IPS DF 6.9 (cell line): Measurements from ENCODE around the gene FBN1.

Source experiments
- DNase-seq: peaks from one replicate; pipeline ENCODE4 v3.0.0-alpha.2; 2013; ENCODE audit warnings: low read depth, low spot score
- H3K27ac ChIP-seq: one replicate; pipeline ENCODE4 v1.5.1; 2013; ENCODE audit warnings: low read length, control low read depth
- H3K27me3 ChIP-seq: 2 replicates; pipeline ENCODE4 v1.6.1; 2013; ENCODE audit warnings: mild to moderate bottlenecking, low read length; ENCODE audit not compliant: control insufficient read depth, insufficient read depth
- H3K36me3 ChIP-seq: 2 replicates; pipeline ENCODE4 v1.6.1; 2013; ENCODE audit warnings: low read length; ENCODE audit not compliant: control insufficient read depth, insufficient read depth
- H3K4me1 ChIP-seq: 2 replicates; pipeline ENCODE4 v1.6.1; 2013; ENCODE audit warnings: low read length; ENCODE audit not compliant: control insufficient read depth, insufficient read depth
- H3K4me3 ChIP-seq: 2 replicates; pipeline ENCODE4 v1.5.1; 2013; ENCODE audit warnings: mild to moderate bottlenecking, low read length
- H3K9me3 ChIP-seq: 2 replicates; pipeline ENCODE4 v1.6.1; 2013; ENCODE audit warnings: low read length, inconsistent platforms; ENCODE audit not compliant: control insufficient read depth, insufficient read depth
- WGBS: extraction: QIAGEN DNeasy Blood & Tissue Kit; methylation state at CpG from one replicate; pipeline ENCODE4 v1.1.7; 2013; ENCODE audit warnings: mixed read lengths, missing lambda C conversion rate; ENCODE audit not compliant: insufficient read length, insufficient coverage; 5-methylcytosine and 5-hydroxymethylcytosine counted together

The FBN1 gene

GRCh38 chr15:48423896-48424475 is 221.5 kb downstream of the FBN1 start:
- no peak for DNase-seq
- H3K27me3 ChIP-seq, result no peaks in the 10 kb centered on the region
- no peak overlapping the region for H3K4me3 ChIP-seq
- H3K4me1 ChIP-seq, result peaks cover 3% of the 10 kb centered on the region; the same call in 1 of the 2 replicates
- no peaks in the 10 kb centered on the region for H3K9me3 ChIP-seq
- H3K27ac ChIP-seq, result no peak overlapping the region
- WGBS, result no CpG with 5 or more reads among the region's 2 CpGs
- no peaks in the 10 kb centered on the region; the same call in 1 of the 2 replicates for H3K36me3 ChIP-seq

GRCh38 chr15:48423342-48423741 is 222.2 kb downstream of the FBN1 start:
- H3K4me1 ChIP-seq, result peaks cover 3% of the 10 kb centered on the region; the same call in 1 of the 2 replicates
- DNase-seq, result no peak
- no peaks in the 10 kb centered on the region for H3K27me3 ChIP-seq
- H3K36me3 ChIP-seq, result no peaks in the 10 kb centered on the region; the same call in 1 of the 2 replicates
- WGBS, result no CpG with 5 or more reads among the region's 3 CpGs
- no peaks in the 10 kb centered on the region for H3K9me3 ChIP-seq
- H3K27ac ChIP-seq, result no peak overlapping the region
- H3K4me3 ChIP-seq, result no peak overlapping the region

- Histone ChIP-seq H3K36me3 (no peaks in the 10 kb centered on the region; the same call in 1 of the 2 replicates), H3K4me1 (peaks cover 3% of the 10 kb centered on the region; the same call in 1 of the 2 replicates), H3K27ac (no peak overlapping the region), H3K27me3 (no peaks in the 10 kb centered on the region), H3K9me3 (no peaks in the 10 kb centered on the region), H3K4me3 (no peak overlapping the region)
- WGBS, result no CpG with 5 or more reads among the region's 3 CpGs
- no peak for DNase-seq
Measured at GRCh38 chr15:48422401-48422800, 223.1 kb downstream of the FBN1 start.

GRCh38 chr15:48421362-48421761 is 224.1 kb downstream of the FBN1 start:
- DNase-seq, result no peak
- no CpG with 5 or more reads among the region's 5 CpGs for WGBS
- no peaks in the 10 kb centered on the region for H3K9me3 ChIP-seq
- no peaks in the 10 kb centered on the region; the same call in 1 of the 2 replicates for H3K36me3 ChIP-seq
- no peak overlapping the region for H3K4me3 ChIP-seq
- no peak overlapping the region for H3K27ac ChIP-seq
- H3K4me1 ChIP-seq, result peaks cover 3% of the 10 kb centered on the region; the same call in 1 of the 2 replicates
- no peaks in the 10 kb centered on the region for H3K27me3 ChIP-seq

GRCh38 chr15:48419896-48420295 is 225.6 kb downstream of the FBN1 start:
- peaks cover 3% of the 10 kb centered on the region; the same call in 1 of the 2 replicates for H3K4me1 ChIP-seq
- no peaks in the 10 kb centered on the region for H3K27me3 ChIP-seq
- no CpG with 5 or more reads among the region's 2 CpGs for WGBS
- H3K27ac ChIP-seq, result no peak overlapping the region
- H3K4me3 ChIP-seq, result no peak overlapping the region
- H3K9me3 ChIP-seq, result no peaks in the 10 kb centered on the region
- no peak for DNase-seq
- no peaks in the 10 kb centered on the region; the same call in 1 of the 2 replicates for H3K36me3 ChIP-seq

- no peak overlapping the region for H3K4me3 ChIP-seq
- no peaks in the 10 kb centered on the region; the same call in 1 of the 2 replicates for H3K36me3 ChIP-seq
- H3K4me1 ChIP-seq, result peaks cover 3% of the 10 kb centered on the region; the same call in 1 of the 2 replicates
- no peak for DNase-seq
- no peaks in the 10 kb centered on the region for H3K27me3 ChIP-seq
- WGBS, result no CpG with 5 or more reads among the region's 3 CpGs
- no peak overlapping the region for H3K27ac ChIP-seq
- H3K9me3 ChIP-seq, result no peaks in the 10 kb centered on the region
Measured at GRCh38 chr15:48418343-48418742, 227.2 kb downstream of the FBN1 start.

GRCh38 chr15:48416301-48416700 is 229.2 kb downstream of the FBN1 start:
- Histone ChIP-seq H3K27me3 (no peaks in the 10 kb centered on the region), H3K4me1 (peaks cover 1% of the 10 kb centered on the region; the same call in 1 of the 2 replicates), H3K36me3 (no peaks in the 10 kb centered on the region; the same call in 1 of the 2 replicates), H3K9me3 (no peaks in the 10 kb centered on the region), H3K27ac (no peak overlapping the region), H3K4me3 (no peak overlapping the region)
- WGBS, result no CpG with 5 or more reads among the region's 3 CpGs
- DNase-seq, result no peak

DNA sequence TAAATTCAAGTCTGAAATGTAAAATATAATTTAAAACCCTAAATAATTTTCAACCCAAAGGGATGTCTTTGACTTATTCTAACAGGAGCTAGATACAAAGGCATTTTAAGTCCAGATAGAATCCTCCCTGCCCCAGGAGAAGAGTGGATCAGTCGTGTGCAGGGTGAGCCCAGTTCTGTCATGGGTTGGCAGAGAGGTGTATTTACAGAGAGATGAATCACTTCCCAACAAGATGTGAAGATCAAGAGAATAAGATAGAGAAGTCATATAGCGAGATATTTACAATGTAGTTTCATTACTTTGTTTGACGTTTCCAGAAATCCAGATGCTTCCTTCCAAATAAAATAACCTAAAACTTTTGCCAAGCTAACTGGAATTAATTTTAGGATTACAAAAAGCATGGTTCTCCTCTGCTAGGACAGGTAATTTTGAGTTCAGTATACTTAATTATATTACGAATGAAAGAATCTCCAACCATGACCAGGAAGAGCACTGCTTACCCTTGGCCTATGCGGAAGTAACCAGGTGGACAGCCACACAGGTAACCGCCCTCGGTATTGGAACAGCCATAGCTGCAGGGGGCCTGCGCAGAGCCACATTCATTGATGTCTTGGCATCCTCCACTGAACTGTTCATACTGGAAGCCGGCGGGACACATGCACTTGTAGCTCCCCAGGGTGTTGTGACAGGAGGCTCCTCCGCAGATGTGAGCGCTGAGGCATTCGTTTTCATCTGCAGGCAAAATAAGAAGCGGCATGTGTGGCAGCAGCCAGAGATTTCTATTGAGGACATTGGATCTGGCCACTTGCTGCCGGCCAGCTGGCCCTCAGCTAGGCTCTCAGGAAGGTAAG is 230.2 kb downstream of the FBN1 start:
- H3K27me3 ChIP-seq, result no peaks in the 10 kb centered on the region
- H3K36me3 ChIP-seq, result no peaks in the 10 kb centered on the region
- WGBS, result no CpG with 5 or more reads among the region's 15 CpGs
- no peaks in the 10 kb centered on the region for H3K9me3 ChIP-seq
- H3K4me3 ChIP-seq, result no peak overlapping the region
- DNase-seq, result no peak
- no peaks in the 10 kb centered on the region for H3K4me1 ChIP-seq
- no peak overlapping the region for H3K27ac ChIP-seq

DNA sequence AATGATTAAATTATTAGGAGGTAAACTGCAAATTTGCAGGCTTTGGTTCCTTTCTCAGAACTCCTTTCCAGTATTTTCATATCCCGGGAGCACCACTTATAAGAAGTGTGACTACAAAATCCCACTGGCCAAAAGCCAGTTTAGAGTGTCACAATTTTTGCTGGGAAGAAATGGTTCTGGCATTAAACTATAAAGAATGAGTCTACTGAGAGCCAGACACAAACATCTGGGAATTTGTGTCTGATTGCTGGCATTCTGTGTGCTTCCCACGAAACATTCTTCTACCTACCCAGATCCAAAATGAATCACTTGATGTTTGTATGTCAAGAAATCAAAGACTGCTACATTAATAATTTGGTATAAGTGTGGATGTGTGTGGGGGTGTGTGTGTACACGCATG is 231.5 kb downstream of the FBN1 start:
- H3K36me3 ChIP-seq, result no peaks in the 10 kb centered on the region
- no peaks in the 10 kb centered on the region for H3K9me3 ChIP-seq
- no peak overlapping the region for H3K4me3 ChIP-seq
- no peaks in the 10 kb centered on the region for H3K4me1 ChIP-seq
- H3K27ac ChIP-seq, result no peak overlapping the region
- no peak for DNase-seq
- H3K27me3 ChIP-seq, result no peaks in the 10 kb centered on the region
- no CpG with 5 or more reads among the region's 3 CpGs for whole genome bisulfite sequencing

DNA sequence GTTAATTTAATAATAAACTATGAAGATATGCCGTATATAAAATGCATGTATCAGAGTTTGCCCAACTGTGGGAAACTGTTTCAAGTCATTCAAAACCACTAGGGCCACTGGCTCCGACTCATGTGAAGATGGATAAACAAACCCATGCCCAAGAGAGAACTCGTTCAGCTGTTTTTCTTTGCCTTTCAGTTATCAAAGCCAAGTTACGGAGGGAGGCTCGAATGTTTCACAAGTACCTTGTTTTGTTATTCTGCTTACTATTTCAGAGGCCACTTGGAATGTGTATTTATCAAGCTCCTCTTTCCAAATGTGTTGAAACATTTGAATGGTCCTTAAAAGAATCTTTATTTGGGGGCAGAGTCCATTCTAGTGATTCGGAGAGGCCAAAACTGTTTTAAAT is 232.2 kb downstream of the FBN1 start:
- no peak overlapping the region for H3K4me3 ChIP-seq
- no peak for DNase-seq
- whole genome bisulfite sequencing, result no CpG with 5 or more reads among the region's 6 CpGs
- no peaks in the 10 kb centered on the region for H3K27me3 ChIP-seq
- no peaks in the 10 kb centered on the region for H3K4me1 ChIP-seq
- H3K36me3 ChIP-seq, result no peaks in the 10 kb centered on the region
- no peaks in the 10 kb centered on the region for H3K9me3 ChIP-seq
- no peak overlapping the region for H3K27ac ChIP-seq
